ENCODE results near the gene SFSWAP. TPM values are rescaled to one million over a fixed set of nuclear protein-coding genes. Genes with fewer than 3 reads are reported as not detected.

SFSWAP gene
- total RNA-seq, 4 donors from 2014 or later = 45.9 to 66.2 (median 55.4) TPM

GRCh38 chr12:131745706-131746105 is 34.8 kb downstream of the SFSWAP start:
- H3K4me3 ChIP-seq = no peak overlapping the region
- H3K27ac ChIP-seq = no peak overlapping the region
- H3K4me1 ChIP-seq = no peaks in the 10 kb centered on the region
- intact Hi-C loops (cut with DNase I; ENCODE audit: low total_unique reads) = no loop called here
- 92 to 95% methylated on average over 4 to 7 of the region's 7 CpGs for WGBS, 2 donors (ENCODE audit: low coverage in 1 of 2)
- H3K36me3 ChIP-seq = peaks cover 0 to 36% (median 11%) of the 10 kb centered on the region in 4 donors
- H3K27me3 ChIP-seq = no peaks in the 10 kb centered on the region
- no peak for DNase-seq
- no peak for TF ChIP-seq EP300 (IDR thresholded peaks at IDR 0.05; ENCODE audit: low read depth)
- TF ChIP-seq, protein P1, sequence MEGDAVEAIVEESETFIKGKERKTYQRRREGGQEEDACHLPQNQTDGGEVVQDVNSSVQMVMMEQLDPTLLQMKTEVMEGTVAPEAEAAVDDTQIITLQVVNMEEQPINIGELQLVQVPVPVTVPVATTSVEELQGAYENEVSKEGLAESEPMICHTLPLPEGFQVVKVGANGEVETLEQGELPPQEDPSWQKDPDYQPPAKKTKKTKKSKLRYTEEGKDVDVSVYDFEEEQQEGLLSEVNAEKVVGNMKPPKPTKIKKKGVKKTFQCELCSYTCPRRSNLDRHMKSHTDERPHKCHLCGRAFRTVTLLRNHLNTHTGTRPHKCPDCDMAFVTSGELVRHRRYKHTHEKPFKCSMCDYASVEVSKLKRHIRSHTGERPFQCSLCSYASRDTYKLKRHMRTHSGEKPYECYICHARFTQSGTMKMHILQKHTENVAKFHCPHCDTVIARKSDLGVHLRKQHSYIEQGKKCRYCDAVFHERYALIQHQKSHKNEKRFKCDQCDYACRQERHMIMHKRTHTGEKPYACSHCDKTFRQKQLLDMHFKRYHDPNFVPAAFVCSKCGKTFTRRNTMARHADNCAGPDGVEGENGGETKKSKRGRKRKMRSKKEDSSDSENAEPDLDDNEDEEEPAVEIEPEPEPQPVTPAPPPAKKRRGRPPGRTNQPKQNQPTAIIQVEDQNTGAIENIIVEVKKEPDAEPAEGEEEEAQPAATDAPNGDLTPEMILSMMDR (IDR thresholded peaks at IDR 0.05) = no peak
- no peak for TF ChIP-seq POLR2AphosphoS5 (IDR thresholded peaks at IDR 0.05)
- TF ChIP-seq POLR2A (IDR thresholded peaks at IDR 0.05) = no peak
- in situ Hi-C loops (cut with MboI; ENCODE audit: low pct_ligation_motif_present in 1 of 4, low pct_unique_long_range_greater_than_20kb in 1 of 4, low sequenced_read_pairs in 3 of 4) = no loop called here
- H3K9me3 ChIP-seq = peaks cover 0 to 4% of the 10 kb centered on the region in 2 donors

DNA sequence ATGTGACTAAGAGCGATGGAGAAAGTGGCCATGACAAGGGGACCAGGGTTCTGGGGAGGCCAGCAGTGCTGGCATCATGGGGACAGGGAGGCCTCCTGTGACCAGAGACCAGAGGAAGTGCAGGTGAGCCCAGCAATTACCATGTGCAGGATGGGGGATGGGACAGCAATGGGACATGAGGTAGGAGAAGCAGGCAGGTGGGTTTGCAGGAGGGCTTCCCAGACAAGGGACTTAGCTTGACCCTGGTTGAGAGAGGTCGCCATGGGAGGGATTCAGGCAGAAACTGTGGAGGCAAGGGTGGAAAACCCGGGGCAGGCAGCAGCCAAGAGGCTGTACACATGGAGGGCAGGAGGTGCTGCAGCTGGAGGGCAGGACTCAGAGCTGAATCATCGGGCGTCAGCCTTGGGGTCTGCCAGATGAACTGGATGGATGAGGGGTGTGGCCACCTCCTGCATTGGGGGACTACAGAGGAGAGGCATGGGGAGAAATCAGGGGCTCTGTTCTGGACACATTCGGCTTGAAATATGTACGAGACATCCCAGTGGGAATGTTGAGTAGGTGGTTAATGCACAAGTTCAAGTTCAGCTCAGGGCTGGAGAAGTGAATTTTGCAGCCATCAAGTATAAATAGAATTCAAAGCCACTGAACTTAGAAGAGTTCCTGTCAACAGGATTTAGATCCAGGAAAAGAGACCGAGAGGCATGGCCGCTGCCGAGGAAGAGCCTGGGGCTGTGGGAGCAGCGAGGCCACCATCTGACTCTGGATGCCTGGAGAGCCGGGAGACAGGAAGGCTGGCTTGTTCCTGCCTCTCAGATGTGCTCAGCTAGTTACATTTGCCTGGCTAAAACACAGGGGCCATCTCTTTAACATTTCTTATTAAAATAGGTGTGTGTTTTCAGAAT is 36.6 kb downstream of the SFSWAP start:
- DNase-seq = no peak
- WGBS, 2 donors (ENCODE audit: low coverage in 1 of 2) = 92 to 94% methylated on average over 3 to 12 of the region's 12 CpGs
- TF ChIP-seq POLR2AphosphoS5 (IDR thresholded peaks at IDR 0.05) (no peak), EP300 (IDR thresholded peaks at IDR 0.05; ENCODE audit: low read depth) (no peak), POLR2A (IDR thresholded peaks at IDR 0.05) (no peak)
- TF ChIP-seq, protein P1 (IDR thresholded peaks at IDR 0.05) = no peak
- intact Hi-C loops (cut with DNase I; ENCODE audit: low total_unique reads) (no loop called here), in situ Hi-C loops (cut with MboI; ENCODE audit: low pct_ligation_motif_present in 1 of 4, low pct_unique_long_range_greater_than_20kb in 1 of 4, low sequenced_read_pairs in 3 of 4) (no loop called here)
- Histone ChIP-seq H3K27me3 (no peaks in the 10 kb centered on the region), H3K4me1 (no peaks in the 10 kb centered on the region), H3K9me3 (peaks cover 0 to 4% of the 10 kb centered on the region in 2 donors), H3K36me3 (peaks cover 0 to 25% (median 11%) of the 10 kb centered on the region in 4 donors), H3K4me3 (no peak overlapping the region), H3K27ac (no peak overlapping the region)

DNA sequence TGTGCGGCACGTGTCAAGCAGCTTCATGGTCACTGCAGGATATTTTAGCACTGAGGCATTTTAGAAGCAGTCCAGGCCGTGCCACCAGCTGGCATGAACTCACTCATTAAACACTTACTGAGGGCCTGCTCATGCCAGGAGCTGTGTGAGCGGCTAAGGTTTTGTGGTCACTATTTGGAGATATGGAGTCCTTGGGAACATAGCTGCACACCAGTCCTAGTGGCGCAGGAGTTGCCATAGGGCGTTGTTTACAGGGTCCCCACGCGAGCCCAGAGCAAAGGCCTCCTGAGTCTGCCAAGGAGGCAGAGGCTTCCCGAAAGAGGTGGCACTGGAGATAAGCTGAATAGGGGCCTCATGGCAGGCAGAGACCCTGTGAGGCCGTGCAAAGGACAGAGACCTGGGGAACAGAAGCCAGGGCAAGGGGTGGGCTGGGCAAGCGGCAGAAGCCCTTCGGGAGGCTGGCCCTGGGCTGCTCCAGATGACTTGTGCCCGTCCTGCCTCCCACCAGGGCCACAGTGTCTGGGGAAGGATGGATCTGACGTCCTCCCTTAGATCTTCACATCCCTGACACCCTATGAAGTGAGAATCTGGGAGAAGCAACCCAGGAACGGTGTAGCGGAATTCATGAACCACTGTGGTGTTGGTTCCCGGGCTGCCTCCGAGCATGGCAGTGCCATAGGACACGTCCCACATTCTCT is 38.9 kb downstream of the SFSWAP start:
- intact Hi-C loops (cut with DNase I; ENCODE audit: low total_unique reads) (no loop called here), in situ Hi-C loops (cut with MboI; ENCODE audit: low pct_ligation_motif_present in 1 of 4, low pct_unique_long_range_greater_than_20kb in 1 of 4, low sequenced_read_pairs in 3 of 4) (no loop called here)
- Histone ChIP-seq H3K27ac (no peak overlapping the region), H3K4me1 (no peaks in the 10 kb centered on the region), H3K27me3 (no peaks in the 10 kb centered on the region), H3K9me3 (no peaks in the 10 kb centered on the region), H3K36me3 (peaks cover 0 to 23% (median 12%) of the 10 kb centered on the region in 4 donors), H3K4me3 (no peak overlapping the region)
- TF ChIP-seq, protein P1 (IDR thresholded peaks at IDR 0.05) = no peak
- TF ChIP-seq POLR2AphosphoS5 (IDR thresholded peaks at IDR 0.05) = no peak
- no peak for TF ChIP-seq EP300 (IDR thresholded peaks at IDR 0.05; ENCODE audit: low read depth)
- TF ChIP-seq POLR2A (IDR thresholded peaks at IDR 0.05) = no peak
- WGBS, 2 donors (ENCODE audit: low coverage in 1 of 2) = 77 to 95% methylated on average over 5 to 19 of the region's 19 CpGs
- DNase-seq = no peak

GRCh38 chr12:131751335-131751734 is 40.4 kb downstream of the SFSWAP start:
- no peak overlapping the region for H3K27ac ChIP-seq
- 80% methylated on average over 7 of the region's 7 CpGs; no CpG with 5 or more reads in 1 of the 2 donors for WGBS, 2 donors (ENCODE audit: low coverage in 1 of 2)
- H3K36me3 ChIP-seq = peaks cover 0 to 35% (median 17%) of the 10 kb centered on the region in 4 donors
- intact Hi-C loops (cut with DNase I; ENCODE audit: low total_unique reads) = no loop called here
- DNase-seq = no peak
- no peaks in the 10 kb centered on the region for H3K9me3 ChIP-seq
- in situ Hi-C loops (cut with MboI; ENCODE audit: low pct_ligation_motif_present in 1 of 4, low pct_unique_long_range_greater_than_20kb in 1 of 4, low sequenced_read_pairs in 3 of 4) = no loop called here
- H3K4me1 ChIP-seq = no peaks in the 10 kb centered on the region
- H3K27me3 ChIP-seq = no peaks in the 10 kb centered on the region
- H3K4me3 ChIP-seq = no peak overlapping the region
- TF ChIP-seq, protein P1 (IDR thresholded peaks at IDR 0.05) = no peak
- TF ChIP-seq POLR2A (IDR thresholded peaks at IDR 0.05) (no peak), EP300 (IDR thresholded peaks at IDR 0.05; ENCODE audit: low read depth) (no peak), POLR2AphosphoS5 (IDR thresholded peaks at IDR 0.05) (no peak)

Measured in transverse colon (tissue), 4 donors.